ENCODE measurements around the gene KCTD8.

KCTD8 gene

GRCh38 chr4:44434247-44434646, 14.4 kb downstream of the KCTD8 start:
- Histone ChIP-seq H3K9ac (ENCODE audit: low read length) (no peak overlapping the region), H3K36me3 (ENCODE audit: insufficient read depth, low read length) (no peaks in the 10 kb centered on the region), H3K27me3 (ENCODE audit: control insufficient read depth in 1 of 2, insufficient read depth in 2 of 2, low read length in 2 of 2) (no peaks in the 10 kb centered on the region), H3K27ac (ENCODE audit: low read depth, low read length) (no peak overlapping the region), H3K4me1 (ENCODE audit: insufficient read depth, low read length) (no peaks in the 10 kb centered on the region), H3K9me3 (ENCODE audit: low read length) (no peaks in the 10 kb centered on the region), H3K4me3 (ENCODE audit: low read depth in 1 of 2, low read length in 2 of 2) (no peak overlapping the region)

GRCh38 chr4:44425614-44426208, 22.9 kb downstream of the KCTD8 start:
- no peaks in the 10 kb centered on the region for H3K27me3 ChIP-seq (ENCODE audit: control insufficient read depth in 1 of 2, insufficient read depth in 2 of 2, low read length in 2 of 2)
- no peak overlapping the region for H3K27ac ChIP-seq (ENCODE audit: low read depth, low read length)
- no peak overlapping the region for H3K9ac ChIP-seq (ENCODE audit: low read length)
- no peaks in the 10 kb centered on the region for H3K4me1 ChIP-seq (ENCODE audit: insufficient read depth, low read length)
- no peak overlapping the region for H3K4me3 ChIP-seq (ENCODE audit: low read depth in 1 of 2, low read length in 2 of 2)
- no peaks in the 10 kb centered on the region for H3K36me3 ChIP-seq (ENCODE audit: insufficient read depth, low read length)
- H3K9me3 ChIP-seq (ENCODE audit: low read length): no peaks in the 10 kb centered on the region

GRCh38 chr4:44422912-44423311, 25.7 kb downstream of the KCTD8 start:
- H3K27ac ChIP-seq (ENCODE audit: low read depth, low read length): no peak overlapping the region
- no peaks in the 10 kb centered on the region for H3K9me3 ChIP-seq (ENCODE audit: low read length)
- no peak overlapping the region for H3K9ac ChIP-seq (ENCODE audit: low read length)
- no peak overlapping the region for H3K4me3 ChIP-seq (ENCODE audit: low read depth in 1 of 2, low read length in 2 of 2)
- H3K27me3 ChIP-seq (ENCODE audit: control insufficient read depth in 1 of 2, insufficient read depth in 2 of 2, low read length in 2 of 2): no peaks in the 10 kb centered on the region
- no peaks in the 10 kb centered on the region for H3K4me1 ChIP-seq (ENCODE audit: insufficient read depth, low read length)
- H3K36me3 ChIP-seq (ENCODE audit: insufficient read depth, low read length): no peaks in the 10 kb centered on the region

GRCh38 chr4:44421330-44422065, 27.1 kb downstream of the KCTD8 start:
- Histone ChIP-seq H3K9ac (ENCODE audit: low read length) (no peak overlapping the region), H3K4me3 (ENCODE audit: low read depth in 1 of 2, low read length in 2 of 2) (no peak overlapping the region), H3K9me3 (ENCODE audit: low read length) (no peaks in the 10 kb centered on the region), H3K4me1 (ENCODE audit: insufficient read depth, low read length) (no peaks in the 10 kb centered on the region), H3K27me3 (ENCODE audit: control insufficient read depth in 1 of 2, insufficient read depth in 2 of 2, low read length in 2 of 2) (no peaks in the 10 kb centered on the region), H3K36me3 (ENCODE audit: insufficient read depth, low read length) (no peaks in the 10 kb centered on the region), H3K27ac (ENCODE audit: low read depth, low read length) (no peak overlapping the region)

- Histone ChIP-seq H3K4me1 (ENCODE audit: insufficient read depth, low read length) (no peaks in the 10 kb centered on the region), H3K9me3 (ENCODE audit: low read length) (no peaks in the 10 kb centered on the region), H3K27me3 (ENCODE audit: control insufficient read depth in 1 of 2, insufficient read depth in 2 of 2, low read length in 2 of 2) (no peaks in the 10 kb centered on the region), H3K4me3 (ENCODE audit: low read depth in 1 of 2, low read length in 2 of 2) (no peak overlapping the region), H3K27ac (ENCODE audit: low read depth, low read length) (no peak overlapping the region), H3K36me3 (ENCODE audit: insufficient read depth, low read length) (no peaks in the 10 kb centered on the region), H3K9ac (ENCODE audit: low read length) (no peak overlapping the region)
Observed at GRCh38 chr4:44415251-44415650, 33.4 kb downstream of the KCTD8 start.

- no peaks in the 10 kb centered on the region for H3K4me1 ChIP-seq (ENCODE audit: insufficient read depth, low read length)
- H3K27me3 ChIP-seq (ENCODE audit: control insufficient read depth in 1 of 2, insufficient read depth in 2 of 2, low read length in 2 of 2): no peaks in the 10 kb centered on the region
- H3K9me3 ChIP-seq (ENCODE audit: low read length): no peaks in the 10 kb centered on the region
- H3K27ac ChIP-seq (ENCODE audit: low read depth, low read length): no peak overlapping the region
- no peak overlapping the region for H3K4me3 ChIP-seq (ENCODE audit: low read depth in 1 of 2, low read length in 2 of 2)
- no peaks in the 10 kb centered on the region for H3K36me3 ChIP-seq (ENCODE audit: insufficient read depth, low read length)
- no peak overlapping the region for H3K9ac ChIP-seq (ENCODE audit: low read length)
Observed at GRCh38 chr4:44368413-44369167, 80.0 kb downstream of the KCTD8 start.

- H3K9ac ChIP-seq (ENCODE audit: low read length): no peak overlapping the region
- H3K27ac ChIP-seq (ENCODE audit: low read depth, low read length): no peak overlapping the region
- H3K36me3 ChIP-seq (ENCODE audit: insufficient read depth, low read length): no peaks in the 10 kb centered on the region
- H3K4me3 ChIP-seq (ENCODE audit: low read depth in 1 of 2, low read length in 2 of 2): no peak overlapping the region
- H3K27me3 ChIP-seq (ENCODE audit: control insufficient read depth in 1 of 2, insufficient read depth in 2 of 2, low read length in 2 of 2): no peaks in the 10 kb centered on the region
- no peaks in the 10 kb centered on the region for H3K9me3 ChIP-seq (ENCODE audit: low read length)
- no peaks in the 10 kb centered on the region for H3K4me1 ChIP-seq (ENCODE audit: insufficient read depth, low read length)
Observed at GRCh38 chr4:44354172-44354571, 94.4 kb downstream of the KCTD8 start.

GRCh38 chr4:44351069-44351468, 97.5 kb downstream of the KCTD8 start:
- no peak overlapping the region for H3K4me3 ChIP-seq (ENCODE audit: low read depth in 1 of 2, low read length in 2 of 2)
- H3K36me3 ChIP-seq (ENCODE audit: insufficient read depth, low read length): no peaks in the 10 kb centered on the region
- H3K9ac ChIP-seq (ENCODE audit: low read length): no peak overlapping the region
- H3K4me1 ChIP-seq (ENCODE audit: insufficient read depth, low read length): no peaks in the 10 kb centered on the region
- no peaks in the 10 kb centered on the region for H3K9me3 ChIP-seq (ENCODE audit: low read length)
- H3K27me3 ChIP-seq (ENCODE audit: control insufficient read depth in 1 of 2, insufficient read depth in 2 of 2, low read length in 2 of 2): no peaks in the 10 kb centered on the region
- no peak overlapping the region for H3K27ac ChIP-seq (ENCODE audit: low read depth, low read length)

GRCh38 chr4:44342800-44343199, 105.8 kb downstream of the KCTD8 start:
- no peaks in the 10 kb centered on the region for H3K27me3 ChIP-seq (ENCODE audit: control insufficient read depth in 1 of 2, insufficient read depth in 2 of 2, low read length in 2 of 2)
- no peak overlapping the region for H3K9ac ChIP-seq (ENCODE audit: low read length)

GRCh38 chr4:44326741-44327140, 121.9 kb downstream of the KCTD8 start:
- H3K27me3 ChIP-seq (ENCODE audit: control insufficient read depth in 1 of 2, insufficient read depth in 2 of 2, low read length in 2 of 2): no peaks in the 10 kb centered on the region
- H3K9me3 ChIP-seq (ENCODE audit: low read length): no peaks in the 10 kb centered on the region
- H3K9ac ChIP-seq (ENCODE audit: low read length): no peak overlapping the region
- no peak overlapping the region for H3K27ac ChIP-seq (ENCODE audit: low read depth, low read length)
- no peaks in the 10 kb centered on the region for H3K36me3 ChIP-seq (ENCODE audit: insufficient read depth, low read length)
- H3K4me3 ChIP-seq (ENCODE audit: low read depth in 1 of 2, low read length in 2 of 2): no peak overlapping the region
- peaks cover 9% of the 10 kb centered on the region for H3K4me1 ChIP-seq (ENCODE audit: insufficient read depth, low read length)

More at GRCh38 chr4:44342800-44343199, 105.8 kb downstream of the KCTD8 start:
- Histone ChIP-seq H3K4me1 (ENCODE audit: insufficient read depth, low read length) (no peaks in the 10 kb centered on the region), H3K27ac (ENCODE audit: low read depth, low read length) (no peak overlapping the region), H3K36me3 (ENCODE audit: insufficient read depth, low read length) (no peaks in the 10 kb centered on the region), H3K9me3 (ENCODE audit: low read length) (no peaks in the 10 kb centered on the region), H3K4me3 (ENCODE audit: low read depth in 1 of 2, low read length in 2 of 2) (no peak overlapping the region)

- no peaks in the 10 kb centered on the region for H3K9me3 ChIP-seq (ENCODE audit: low read length)
- no peaks in the 10 kb centered on the region for H3K4me1 ChIP-seq (ENCODE audit: insufficient read depth, low read length)
- H3K9ac ChIP-seq (ENCODE audit: low read length): no peak overlapping the region
- H3K36me3 ChIP-seq (ENCODE audit: insufficient read depth, low read length): no peaks in the 10 kb centered on the region
- no peak overlapping the region for H3K27ac ChIP-seq (ENCODE audit: low read depth, low read length)
- no peaks in the 10 kb centered on the region for H3K27me3 ChIP-seq (ENCODE audit: control insufficient read depth in 1 of 2, insufficient read depth in 2 of 2, low read length in 2 of 2)
- no peak overlapping the region for H3K4me3 ChIP-seq (ENCODE audit: low read depth in 1 of 2, low read length in 2 of 2)
Observed at GRCh38 chr4:44320833-44321232, 127.8 kb downstream of the KCTD8 start.
